ENCODE measurements around the gene SCAF4. TPM values are rescaled to one million over a fixed set of nuclear protein-coding genes. Genes with fewer than 3 reads are reported as not detected.

SCAF4 gene
- total RNA-seq, 1 donor from 2014 or later, result 32.9 TPM

GRCh38 chr21:31720330-31720729, 11.6 kb downstream of the SCAF4 start:
- peaks cover 97% of the 10 kb centered on the region for H3K79me2 ChIP-seq (ENCODE audit: insufficient read depth, low read length)
- no peak overlapping the region for H3K9ac ChIP-seq (ENCODE audit: low read length)
- H3K9me3 ChIP-seq (ENCODE audit: insufficient read depth, low read depth, low read length), result no peaks in the 10 kb centered on the region
- no peak overlapping the region for H3K27ac Mint-ChIP-seq (ENCODE audit: unreplicated experiment)
- H3K36me3 Mint-ChIP-seq (ENCODE audit: low read depth, unreplicated experiment), result no peaks in the 10 kb centered on the region
- no peaks in the 10 kb centered on the region for H3K27me3 ChIP-seq (ENCODE audit: insufficient read depth, low read length)
- no peak overlapping the region for H3K27ac ChIP-seq (ENCODE audit: low read depth, low read length)
- TF ChIP-seq EZH2 (IDR thresholded peaks at IDR 0.05; ENCODE audit: insufficient read depth, low read length) (no peak), CTCF (IDR thresholded peaks at IDR 0.05; ENCODE audit: insufficient read depth, low read depth, low read length) (no peak)
- H3K4me1 ChIP-seq (ENCODE audit: insufficient read depth, low read length), result no peaks in the 10 kb centered on the region
- H3K9me3 Mint-ChIP-seq (ENCODE audit: unreplicated experiment), result no peaks in the 10 kb centered on the region
- no peak overlapping the region for H3K4me3 ChIP-seq (ENCODE audit: insufficient read depth, low read depth, low read length)
- H2AFZ ChIP-seq (ENCODE audit: low read depth, low read length), result no peak overlapping the region
- no peak for DNase-seq (ENCODE audit: low read depth)
- peaks cover 90% of the 10 kb centered on the region for H4K20me1 ChIP-seq (ENCODE audit: insufficient read depth, low read length)
- no peak overlapping the region for H3K4me3 Mint-ChIP-seq (ENCODE audit: unreplicated experiment)
- FAIRE-seq, result no peak
- H3K27me3 Mint-ChIP-seq (ENCODE audit: low read depth, unreplicated experiment), result no peaks in the 10 kb centered on the region
- H3K36me3 ChIP-seq (ENCODE audit: insufficient read depth, low read length), result no peaks in the 10 kb centered on the region
- H3K4me2 ChIP-seq (ENCODE audit: low read length), result no peak overlapping the region
- peaks cover 23% of the 10 kb centered on the region for H3K4me1 Mint-ChIP-seq (ENCODE audit: low read depth, unreplicated experiment)

- no peaks in the 10 kb centered on the region for H3K9me3 ChIP-seq (ENCODE audit: insufficient read depth, low read depth, low read length)
- Mint-ChIP-seq H3K36me3 (ENCODE audit: low read depth, unreplicated experiment) (no peaks in the 10 kb centered on the region), H3K27ac (ENCODE audit: unreplicated experiment) (no peak overlapping the region), H3K27me3 (ENCODE audit: low read depth, unreplicated experiment) (no peaks in the 10 kb centered on the region), H3K4me3 (ENCODE audit: unreplicated experiment) (no peak overlapping the region), H3K4me1 (ENCODE audit: low read depth, unreplicated experiment) (peaks cover 42% of the 10 kb centered on the region), H3K9me3 (ENCODE audit: unreplicated experiment) (no peaks in the 10 kb centered on the region)
- TF ChIP-seq EZH2 (IDR thresholded peaks at IDR 0.05; ENCODE audit: insufficient read depth, low read length) (no peak), CTCF (IDR thresholded peaks at IDR 0.05; ENCODE audit: insufficient read depth, low read depth, low read length) (no peak)
- no peaks in the 10 kb centered on the region for H3K36me3 ChIP-seq (ENCODE audit: insufficient read depth, low read length)
- FAIRE-seq, result peak; percentile 23
- no peak overlapping the region for H3K4me2 ChIP-seq (ENCODE audit: low read length)
- H3K9ac ChIP-seq (ENCODE audit: low read length), result no peak overlapping the region
- H3K79me2 ChIP-seq (ENCODE audit: insufficient read depth, low read length), result peaks cover 97% of the 10 kb centered on the region
- H4K20me1 ChIP-seq (ENCODE audit: insufficient read depth, low read length), result peaks cover 81% of the 10 kb centered on the region
- H3K27ac ChIP-seq (ENCODE audit: low read depth, low read length), result no peak overlapping the region
- DNase-seq (ENCODE audit: low read depth), result no peak
- H3K27me3 ChIP-seq (ENCODE audit: insufficient read depth, low read length), result no peaks in the 10 kb centered on the region
- H3K4me1 ChIP-seq (ENCODE audit: insufficient read depth, low read length), result peaks cover 15% of the 10 kb centered on the region
- no peak overlapping the region for H2AFZ ChIP-seq (ENCODE audit: low read depth, low read length)
- no peak overlapping the region for H3K4me3 ChIP-seq (ENCODE audit: insufficient read depth, low read depth, low read length)
Measured at GRCh38 chr21:31716106-31716505, 15.8 kb downstream of the SCAF4 start.

- peaks cover 44% of the 10 kb centered on the region for H3K4me1 Mint-ChIP-seq (ENCODE audit: low read depth, unreplicated experiment)
- H3K9me3 Mint-ChIP-seq (ENCODE audit: unreplicated experiment), result no peaks in the 10 kb centered on the region
- no peaks in the 10 kb centered on the region for H3K27me3 Mint-ChIP-seq (ENCODE audit: low read depth, unreplicated experiment)
- no peak overlapping the region for H3K27ac Mint-ChIP-seq (ENCODE audit: unreplicated experiment)
- Histone ChIP-seq H3K27me3 (ENCODE audit: insufficient read depth, low read length) (no peaks in the 10 kb centered on the region), H3K79me2 (ENCODE audit: insufficient read depth, low read length) (peaks cover 97% of the 10 kb centered on the region), H2AFZ (ENCODE audit: low read depth, low read length) (no peak overlapping the region), H3K36me3 (ENCODE audit: insufficient read depth, low read length) (no peaks in the 10 kb centered on the region), H3K4me3 (ENCODE audit: insufficient read depth, low read depth, low read length) (no peak overlapping the region), H3K27ac (ENCODE audit: low read depth, low read length) (no peak overlapping the region), H3K4me2 (ENCODE audit: low read length) (peak overlapping the region; percentile 22), H3K4me1 (ENCODE audit: insufficient read depth, low read length) (peaks cover 23% of the 10 kb centered on the region), H3K9ac (ENCODE audit: low read length) (no peak overlapping the region), H4K20me1 (ENCODE audit: insufficient read depth, low read length) (peaks cover 83% of the 10 kb centered on the region), H3K9me3 (ENCODE audit: insufficient read depth, low read depth, low read length) (no peaks in the 10 kb centered on the region)
- DNase-seq (ENCODE audit: low read depth) (no peak), FAIRE-seq (peak; percentile 26)
- no peak overlapping the region for H3K4me3 Mint-ChIP-seq (ENCODE audit: unreplicated experiment)
- no peaks in the 10 kb centered on the region for H3K36me3 Mint-ChIP-seq (ENCODE audit: low read depth, unreplicated experiment)
- TF ChIP-seq EZH2 (IDR thresholded peaks at IDR 0.05; ENCODE audit: insufficient read depth, low read length) (no peak), CTCF (IDR thresholded peaks at IDR 0.05; ENCODE audit: insufficient read depth, low read depth, low read length) (no peak)
Measured at GRCh38 chr21:31714741-31715365, 17.1 kb downstream of the SCAF4 start.
